Measurements from ENCODE around the gene CLDN9. TPM values are rescaled to one million over a fixed set of nuclear protein-coding genes. Genes with fewer than 3 reads are reported as not detected.
"Not testable (repeated sequence)": the region's sequence is repeated elsewhere in the genome, so short reads cannot be mapped to it uniquely, and the experiment has no call there.

The CLDN9 gene
- total RNA-seq, 6 experiments from 2014 or later, result 0.25 to 1.7 (median 0.92) TPM

DNA sequence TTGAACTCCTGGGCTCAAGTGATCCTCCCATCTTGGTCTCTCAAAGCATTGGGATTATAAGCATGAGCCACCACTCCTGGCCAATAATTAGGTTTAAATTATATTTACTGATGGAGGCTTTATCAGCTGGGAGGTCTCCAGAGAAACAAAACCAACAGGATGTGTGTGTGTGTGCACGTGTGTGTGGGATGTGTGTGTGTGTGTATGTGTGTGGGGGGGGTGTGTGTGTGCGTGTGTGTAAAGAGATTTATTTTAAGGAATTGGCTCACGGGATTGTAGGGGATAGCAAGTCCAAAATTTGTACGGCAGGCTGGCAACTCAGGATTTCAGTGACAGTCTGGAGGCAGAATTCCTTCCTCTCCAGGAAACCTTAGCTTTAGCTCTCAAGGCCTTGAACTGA, 38.3 kb downstream of the CLDN9 start:
- ATAC-seq, result no peak
- intact Hi-C loops (cut with DNase I), result no loop called here
- Histone ChIP-seq H3K27me3 (peaks cover 0 to 12% of the 10 kb centered on the region in 2 donors), H3K9me3 (no peaks in the 10 kb centered on the region), H3K4me1 (peaks cover 0 to 9% (median 0%) of the 10 kb centered on the region in 4 donors), H3K4me3 (no peak overlapping the region), H3K27ac (no peak overlapping the region), H3K36me3 (no peaks in the 10 kb centered on the region)
- DNase-seq, result no peak
- TF ChIP-seq CTCF (IDR thresholded peaks at IDR 0.05), result no peak
- no peak for TF ChIP-seq POLR2A (IDR thresholded peaks at IDR 0.05)
- 44% methylated on average over 3 of the region's 4 CpGs for WGBS (ENCODE audit: insufficient coverage, low coverage, low lambda C conversion rate, missing lambda C conversion rate)

DNA sequence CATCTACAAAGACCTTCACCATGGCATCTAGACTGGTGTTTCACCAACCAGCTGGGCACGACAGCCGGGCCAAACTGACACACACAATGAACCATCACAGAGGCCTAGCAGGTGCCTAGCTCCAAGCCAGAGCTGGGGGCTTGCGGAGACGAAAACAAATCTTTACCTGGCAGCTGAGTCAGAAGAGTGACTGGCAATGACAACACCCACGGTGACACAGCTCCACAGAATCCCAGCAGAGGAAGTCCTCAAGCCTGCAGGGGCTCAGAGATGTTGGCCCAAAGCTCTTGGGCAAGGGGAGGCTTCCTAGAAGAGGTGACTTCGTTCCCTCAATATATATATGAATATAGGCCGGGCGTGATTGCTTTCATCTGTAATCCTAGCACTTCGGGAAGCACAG, 38.8 kb downstream of the CLDN9 start:
- intact Hi-C loops (cut with DNase I), result no loop called here
- Histone ChIP-seq H3K9me3 (no peaks in the 10 kb centered on the region), H3K36me3 (no peaks in the 10 kb centered on the region), H3K4me3 (no peak overlapping the region), H3K4me1 (peaks cover 0 to 5% (median 0%) of the 10 kb centered on the region in 4 donors), H3K27ac (no peak overlapping the region), H3K27me3 (peaks cover 0 to 7% of the 10 kb centered on the region in 2 donors)
- 25% methylated on average over 2 of the region's 9 CpGs for WGBS (ENCODE audit: insufficient coverage, low coverage, low lambda C conversion rate, missing lambda C conversion rate)
- TF ChIP-seq POLR2A (IDR thresholded peaks at IDR 0.05), result no peak
- DNase-seq (no peak), ATAC-seq (no peak)

GRCh38 chr16:3052571-3053329, 40.0 kb downstream of the CLDN9 start:
- H3K9me3 ChIP-seq; H3K27me3 ChIP-seq; H3K36me3 ChIP-seq; H3K4me1 ChIP-seq; intact Hi-C loops (cut with DNase I); DNase-seq; H3K27ac ChIP-seq; H3K4me3 ChIP-seq: not testable (repeated sequence)
- peak in 2 of 4 donors; percentile 20 to 21 for ATAC-seq
- 90% methylated on average over 2 of the region's 12 CpGs for WGBS (ENCODE audit: insufficient coverage, low coverage, low lambda C conversion rate, missing lambda C conversion rate)

GRCh38 chr16:3053330-3053710, 40.6 kb downstream of the CLDN9 start:
- H3K9me3 ChIP-seq; ATAC-seq; H3K36me3 ChIP-seq; H3K27ac ChIP-seq; H3K4me3 ChIP-seq; H3K4me1 ChIP-seq; intact Hi-C loops (cut with DNase I); DNase-seq; H3K27me3 ChIP-seq: not testable (repeated sequence)
- 60% methylated on average over 3 of the region's 13 CpGs for WGBS (ENCODE audit: insufficient coverage, low coverage, low lambda C conversion rate, missing lambda C conversion rate)

- H3K36me3 ChIP-seq, result no peaks in the 10 kb centered on the region
- H3K27ac ChIP-seq, result peak overlapping the region in 1 of 3 donors; percentile 4
- ATAC-seq, result no peak
- no peak for DNase-seq
- peaks cover 0 to 12% (median 2%) of the 10 kb centered on the region in 4 donors for H3K4me1 ChIP-seq
- 67% methylated on average over 10 of the region's 17 CpGs for WGBS (ENCODE audit: insufficient coverage, low coverage, low lambda C conversion rate, missing lambda C conversion rate)
- H3K27me3 ChIP-seq, result no peaks in the 10 kb centered on the region
- no peaks in the 10 kb centered on the region for H3K9me3 ChIP-seq
- no peak for TF ChIP-seq POLR2A (IDR thresholded peaks at IDR 0.05)
- no peak for TF ChIP-seq CTCF (IDR thresholded peaks at IDR 0.05)
- intact Hi-C loops (cut with DNase I), result no loop called here
- no peak overlapping the region for H3K4me3 ChIP-seq
These were observed 42.4 kb downstream of the CLDN9 start for GRCh38 chr16:3054965-3055733.

GRCh38 chr16:3055734-3056115, 43.0 kb downstream of the CLDN9 start:
- ATAC-seq; DNase-seq; H3K4me3 ChIP-seq; H3K27me3 ChIP-seq; intact Hi-C loops (cut with DNase I); H3K9me3 ChIP-seq; H3K36me3 ChIP-seq: not testable (repeated sequence)
- H3K4me1 ChIP-seq, result peaks cover 0 to 17% (median 3%) of the 10 kb centered on the region in 4 donors
- 65% methylated on average over 2 of the region's 9 CpGs for WGBS (ENCODE audit: insufficient coverage, low coverage, low lambda C conversion rate, missing lambda C conversion rate)
- H3K27ac ChIP-seq, result peak overlapping the region in 1 of 3 donors; percentile 4

All from right lobe of liver (tissue), 6 donors.